Calu3 (cell line): ENCODE data around the gene SERTAD4. TPM values are rescaled to one million over a fixed set of nuclear protein-coding genes. Genes with fewer than 3 reads are reported as not detected.
"Not testable (repeated sequence)": the region's sequence is repeated elsewhere in the genome, so short reads cannot be mapped to it uniquely, and the experiment has no call there.

ENCODE experiments used
- BruUV-seq: library from RNA; stranded (reverse); fragments of 400-500 nt; replicated peaks from 2 replicates; lab custom pipeline; 2021; lab: Mats Ljungman, UMichigan
- CTCF ChIA-PET: fragments of 300-600 bp; sonication (Branson Sonifier 250); formaldehyde crosslinking; loops from one replicate; lab custom pipeline; 2022; ENCODE audit warnings: antibody characterized with exemption; lab: Charles Lee
- DNase-seq: peaks from one replicate; pipeline ENCODE4 v3.0.0; 2022
- H3K27ac Mint-ChIP-seq: one replicate; pipeline ENCODE4 v1.8.0; 2022; ENCODE audit warnings: mixed read lengths; ENCODE audit not compliant: unreplicated experiment
- H3K27me3 Mint-ChIP-seq: one replicate; pipeline ENCODE4 v1.8.0; 2022; ENCODE audit warnings: mixed read lengths; ENCODE audit not compliant: unreplicated experiment
- H3K36me3 Mint-ChIP-seq: one replicate; pipeline ENCODE4 v1.8.0; 2022; ENCODE audit warnings: mild to moderate bottlenecking, moderate library complexity, mixed read lengths; ENCODE audit not compliant: insufficient read depth, unreplicated experiment
- H3K4me1 Mint-ChIP-seq: one replicate; pipeline ENCODE4 v1.8.0; 2022; ENCODE audit warnings: mild to moderate bottlenecking, low read depth, mixed read lengths; ENCODE audit not compliant: unreplicated experiment
- H3K4me3 Mint-ChIP-seq: one replicate; pipeline ENCODE4 v1.8.0; 2022; ENCODE audit warnings: mild to moderate bottlenecking, low read depth, moderate library complexity, mixed read lengths; ENCODE audit not compliant: unreplicated experiment
- H3K9me3 Mint-ChIP-seq: one replicate; pipeline ENCODE4 v1.8.0; 2022; ENCODE audit warnings: low read depth, mixed read lengths; ENCODE audit not compliant: unreplicated experiment
- intact Hi-C: fragments of 100-400 bp; cut with micrococcal nuclease; formaldehyde crosslinking; loops from one replicate; pipeline ENCODE4 v1.10.0; 2022; ENCODE audit not compliant: unreplicated experiment
- total RNA-seq: library from RNA; stranded (reverse); gene quantifications from 2 replicates; pipeline ENCODE4 v1.2.3, GENCODE V29; 2022
- TF ChIP-seq, protein P1 (sequence below): fragments of 200-600 bp; IDR thresholded peaks from one replicate; pipeline ENCODE4 v1.8.0; 2022; ENCODE audit warnings: antibody characterized with exemption; ENCODE audit not compliant: unreplicated experiment

Gene SERTAD4
- total RNA-seq, 1 experiment from 2014 or later, result 14.7 TPM

DNA sequence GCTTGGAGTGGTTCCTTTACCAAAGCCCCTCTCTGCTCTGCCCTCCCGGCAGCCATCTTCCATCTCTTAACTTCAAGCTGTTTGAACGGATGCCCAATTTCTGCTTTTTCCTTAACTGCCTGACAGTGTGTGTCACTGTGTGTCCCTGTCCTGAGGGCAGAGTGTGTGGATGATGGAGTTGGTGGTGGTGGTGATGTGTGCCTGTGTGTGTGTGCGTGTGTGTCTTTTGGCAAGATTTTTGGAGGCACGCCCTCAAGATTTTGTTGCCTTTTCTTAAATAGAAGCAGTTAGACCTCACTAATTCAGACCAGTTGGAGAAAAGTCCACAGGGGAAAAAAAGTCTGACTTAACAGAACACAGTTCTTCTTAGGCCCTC lies 30.3 kb downstream of the SERTAD4 start:
- BruUV-seq, result no TSS peak
- TF ChIP-seq, protein P1, sequence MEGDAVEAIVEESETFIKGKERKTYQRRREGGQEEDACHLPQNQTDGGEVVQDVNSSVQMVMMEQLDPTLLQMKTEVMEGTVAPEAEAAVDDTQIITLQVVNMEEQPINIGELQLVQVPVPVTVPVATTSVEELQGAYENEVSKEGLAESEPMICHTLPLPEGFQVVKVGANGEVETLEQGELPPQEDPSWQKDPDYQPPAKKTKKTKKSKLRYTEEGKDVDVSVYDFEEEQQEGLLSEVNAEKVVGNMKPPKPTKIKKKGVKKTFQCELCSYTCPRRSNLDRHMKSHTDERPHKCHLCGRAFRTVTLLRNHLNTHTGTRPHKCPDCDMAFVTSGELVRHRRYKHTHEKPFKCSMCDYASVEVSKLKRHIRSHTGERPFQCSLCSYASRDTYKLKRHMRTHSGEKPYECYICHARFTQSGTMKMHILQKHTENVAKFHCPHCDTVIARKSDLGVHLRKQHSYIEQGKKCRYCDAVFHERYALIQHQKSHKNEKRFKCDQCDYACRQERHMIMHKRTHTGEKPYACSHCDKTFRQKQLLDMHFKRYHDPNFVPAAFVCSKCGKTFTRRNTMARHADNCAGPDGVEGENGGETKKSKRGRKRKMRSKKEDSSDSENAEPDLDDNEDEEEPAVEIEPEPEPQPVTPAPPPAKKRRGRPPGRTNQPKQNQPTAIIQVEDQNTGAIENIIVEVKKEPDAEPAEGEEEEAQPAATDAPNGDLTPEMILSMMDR, result no peak
- no peaks in the 10 kb centered on the region for H3K27me3 Mint-ChIP-seq
- intact Hi-C loops, result no loop called here
- CTCF ChIA-PET, result interaction anchor here (0.7 to 1.0 kb wide), 3 partner anchors 8 to 20 kb away, joined by 3 to 6 read pairs (median 3); no protein-coding TSS in a partner anchor
- H3K4me3 Mint-ChIP-seq, result no peak overlapping the region
- no peaks in the 10 kb centered on the region for H3K9me3 Mint-ChIP-seq
- no peak for DNase-seq
- H3K27ac Mint-ChIP-seq, result no peak overlapping the region
- H3K36me3 Mint-ChIP-seq, result no peaks in the 10 kb centered on the region
- peaks cover 9% of the 10 kb centered on the region for H3K4me1 Mint-ChIP-seq

DNA sequence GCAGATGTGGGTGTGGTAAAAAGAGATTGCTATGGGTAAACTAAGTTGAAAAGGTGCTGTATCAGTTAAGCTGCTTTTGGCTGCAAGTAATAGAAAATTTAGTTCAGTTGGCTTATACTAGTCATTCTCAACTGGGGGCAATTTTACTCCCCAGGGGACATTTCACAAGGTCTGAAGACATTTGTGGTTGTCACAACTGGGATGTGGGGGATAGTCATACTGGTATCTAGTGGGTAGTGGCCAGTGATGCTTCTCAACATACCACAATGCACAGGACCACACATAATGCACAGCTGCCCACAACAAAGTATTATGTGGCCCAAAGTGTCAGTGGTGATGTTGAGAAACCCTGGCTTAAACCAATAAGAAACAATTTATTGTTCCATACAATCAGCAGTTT lies 31.4 kb downstream of the SERTAD4 start:
- intact Hi-C loops, result no loop called here
- Mint-ChIP-seq H3K4me3 (no peak overlapping the region), H3K9me3 (no peaks in the 10 kb centered on the region), H3K27me3 (peaks cover 6% of the 10 kb centered on the region), H3K27ac (no peak overlapping the region), H3K36me3 (no peaks in the 10 kb centered on the region), H3K4me1 (peaks cover 9% of the 10 kb centered on the region)
- DNase-seq, result no peak
- CTCF ChIA-PET, result no interaction called here
- TF ChIP-seq, protein P1, result no peak
- BruUV-seq, result no TSS peak

DNA sequence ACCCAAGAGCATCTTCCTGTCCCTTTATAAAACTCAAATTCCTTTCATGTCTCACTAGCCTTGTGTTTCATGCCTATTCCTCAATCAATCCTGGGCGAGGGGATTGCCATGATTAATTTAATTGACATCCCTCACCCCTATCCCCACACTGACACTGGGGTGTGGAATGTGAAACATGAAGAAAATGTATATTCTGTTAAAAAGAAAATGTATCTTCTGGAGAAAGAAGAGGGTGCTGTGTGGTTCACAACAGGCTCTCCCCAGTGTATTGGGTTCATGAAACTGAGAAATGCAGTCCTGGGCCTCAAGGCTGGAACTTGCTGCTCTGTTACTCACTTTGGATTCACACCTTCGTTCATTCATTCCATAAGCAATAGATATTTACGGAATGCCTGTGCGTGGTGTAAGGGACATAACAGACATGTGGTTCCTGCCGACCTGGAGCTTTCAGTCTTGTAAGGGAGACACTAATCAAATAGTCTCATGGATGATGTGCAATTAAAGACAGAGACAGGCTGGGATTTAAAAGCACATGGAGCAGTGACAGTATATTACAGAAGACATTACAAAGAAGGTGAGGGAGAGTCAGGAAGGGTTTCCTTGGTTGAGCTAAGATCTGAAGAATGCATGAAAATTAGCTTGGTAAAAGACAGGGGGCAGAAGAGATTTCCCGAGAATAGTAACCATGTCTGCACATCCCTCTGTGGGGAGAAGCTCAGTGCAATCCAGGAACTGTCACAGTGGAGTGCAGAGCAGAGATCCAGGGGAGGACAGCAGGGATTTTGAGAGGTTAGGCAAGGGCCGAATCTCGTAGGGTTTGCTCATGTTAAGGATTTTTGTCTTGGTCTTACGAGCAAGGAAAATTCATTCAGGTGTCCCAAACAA lies 32.1 kb downstream of the SERTAD4 start:
- Mint-ChIP-seq H3K4me1 (peaks cover 9% of the 10 kb centered on the region), H3K27me3 (peaks cover 14% of the 10 kb centered on the region), H3K9me3 (no peaks in the 10 kb centered on the region), H3K4me3 (no peak overlapping the region), H3K27ac (no peak overlapping the region), H3K36me3 (no peaks in the 10 kb centered on the region)
- no peak for DNase-seq
- BruUV-seq, result no TSS peak
- TF ChIP-seq, protein P1, result no peak
- intact Hi-C loops, result no loop called here
- CTCF ChIA-PET, result interaction anchor here (0.6 to 1.4 kb wide), 3 partner anchors 27 to 46 kb away, joined by 3 to 6 read pairs (median 6); no protein-coding TSS in a partner anchor

DNA sequence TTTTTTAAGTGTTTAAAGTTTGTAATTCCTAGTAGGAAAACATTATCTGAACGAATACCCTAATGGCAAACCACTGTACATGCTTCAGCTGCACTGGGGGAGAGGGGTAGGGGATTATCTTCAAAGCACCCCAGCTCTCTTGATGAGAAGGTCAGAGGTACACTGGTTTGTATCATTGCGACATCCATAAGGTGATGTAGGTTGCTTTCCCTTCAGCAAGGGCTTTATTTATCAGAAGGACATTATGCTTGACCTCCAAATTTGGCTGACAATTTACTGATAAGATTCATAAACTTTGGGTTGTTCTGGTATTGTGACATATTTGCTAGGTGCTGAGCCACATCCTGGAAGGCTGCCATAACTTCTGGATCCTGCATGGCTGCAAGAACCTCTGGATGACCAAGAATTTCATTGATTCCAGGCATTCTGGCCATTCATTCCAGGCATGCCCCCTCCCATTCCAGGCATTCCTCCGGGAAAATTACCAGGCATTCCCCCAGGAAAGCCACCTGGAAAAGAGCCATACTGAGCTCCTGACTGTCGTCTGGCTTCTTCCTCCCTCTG lies 32.9 kb downstream of the SERTAD4 start:
- peak; percentile 10 for DNase-seq
- H3K27ac Mint-ChIP-seq, BruUV-seq, H3K36me3 Mint-ChIP-seq, H3K9me3 Mint-ChIP-seq, H3K4me1 Mint-ChIP-seq, H3K4me3 Mint-ChIP-seq, intact Hi-C loops: not testable (repeated sequence)
- CTCF ChIA-PET, result interaction anchor here (0.6 to 1.4 kb wide), 3 partner anchors 27 to 45 kb away, joined by 3 to 6 read pairs (median 6); no protein-coding TSS in a partner anchor
- peaks cover 21% of the 10 kb centered on the region for H3K27me3 Mint-ChIP-seq
